ENCODE measurements around the gene IL19.
A peak's percentile ranks its signal among the peaks of the same experiment; 100 is the strongest.

Gene IL19

DNA sequence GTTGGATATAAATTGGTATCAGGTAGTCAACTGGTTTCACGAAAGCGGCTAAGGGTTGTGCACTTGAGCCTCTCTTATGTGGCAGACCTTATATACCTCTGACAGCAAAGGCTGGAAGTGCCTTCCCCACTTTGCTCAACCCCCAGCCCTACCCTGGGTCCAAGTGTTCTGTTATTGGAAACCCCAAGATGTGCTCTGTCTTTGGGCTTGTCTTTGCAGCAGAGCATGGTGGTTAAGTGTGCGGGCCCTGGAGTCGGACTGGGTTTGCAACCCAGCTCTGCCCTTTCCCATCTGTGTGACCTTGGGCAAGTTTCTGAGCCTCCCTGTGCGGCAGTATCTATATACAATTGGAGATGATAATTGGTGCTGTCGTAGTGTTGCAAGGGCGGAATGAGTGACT, 12.9 kb downstream of the IL19 start:
- no peak overlapping the region for H3K18ac ChIP-seq (ENCODE audit: low read depth in 1 of 2, low read length in 2 of 2)
- no peak overlapping the region for H3K27ac ChIP-seq (ENCODE audit: low read length, poor library complexity, severe bottlenecking)
- no peak overlapping the region for H2AFZ ChIP-seq (ENCODE audit: low read depth, low read length)
- H2BK12ac ChIP-seq (ENCODE audit: low read length in 2 of 2): peak overlapping the region in 1 of 2 experiments; percentile 28
- no peak overlapping the region for H4K91ac ChIP-seq (ENCODE audit: low read length)
- H3K9ac ChIP-seq (ENCODE audit: low read length): no peak overlapping the region
- no peak overlapping the region for H4K8ac ChIP-seq (ENCODE audit: low read length)
- no peak for DNase-seq
- no peak overlapping the region for H3K4me3 ChIP-seq (ENCODE audit: insufficient read depth in 1 of 2, low read depth in 1 of 2, low read length in 2 of 2)
- no peaks in the 10 kb centered on the region for H3K79me1 ChIP-seq (replicated peaks; ENCODE audit: low read length, poor library complexity, severe bottlenecking)
- H3K4ac ChIP-seq (ENCODE audit: low read depth in 1 of 2, low read length in 2 of 2): no peak overlapping the region
- 91% methylated on average over 5 of the region's 7 CpGs for WGBS
- no peaks in the 10 kb centered on the region for H3K4me1 ChIP-seq (ENCODE audit: control insufficient read depth, insufficient read depth, low read depth, low read length)
- no peak overlapping the region for H2BK5ac ChIP-seq (ENCODE audit: low read depth, low read length, poor library complexity, severe bottlenecking)
- no peaks in the 10 kb centered on the region for H3K9me3 ChIP-seq (ENCODE audit: control insufficient read depth, low read length)
- no peak overlapping the region for H2AK5ac ChIP-seq (ENCODE audit: low read length, severe bottlenecking)
- H3K14ac ChIP-seq (ENCODE audit: low read length in 2 of 2): no peak overlapping the region
- H2BK15ac ChIP-seq (ENCODE audit: low read depth, poor library complexity, severe bottlenecking): no peak overlapping the region
- no peaks in the 10 kb centered on the region for H3K36me3 ChIP-seq (ENCODE audit: control insufficient read depth in 1 of 2, insufficient read depth in 2 of 2, low read depth in 1 of 2, low read length in 2 of 2)
- no peak overlapping the region for H2BK120ac ChIP-seq (ENCODE audit: low read depth, low read length)
- no peak overlapping the region for H3K23ac ChIP-seq (ENCODE audit: low read length in 2 of 2)
- peaks cover 13 to 16% of the 10 kb centered on the region in 2 experiments for H3K27me3 ChIP-seq (ENCODE audit: control insufficient read depth in 1 of 2, insufficient read depth in 1 of 2, low read length in 2 of 2)
- H3K4me2 ChIP-seq (ENCODE audit: low read length, poor library complexity, severe bottlenecking): no peak overlapping the region

DNA sequence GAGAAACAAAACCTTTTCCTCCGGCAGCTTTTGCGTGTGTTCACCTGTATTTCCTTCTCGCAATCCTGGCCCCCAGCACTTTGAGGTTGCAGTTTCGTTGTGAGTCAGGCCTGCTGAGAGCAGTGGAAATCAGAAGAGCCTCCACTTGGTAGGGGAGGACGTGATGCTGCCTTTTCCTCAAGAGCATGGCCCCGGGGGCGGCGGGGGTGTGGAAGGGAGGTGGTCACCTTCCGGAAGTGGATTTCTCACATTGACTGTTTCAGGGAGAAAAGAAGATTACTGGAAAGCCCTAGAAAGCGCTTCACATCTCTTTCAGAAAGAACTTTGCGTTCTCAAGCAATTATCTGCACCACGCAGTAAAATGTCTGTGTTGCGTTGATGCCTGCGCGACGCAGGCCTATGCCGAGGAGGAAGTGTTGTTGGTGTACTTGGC, 13.9 kb downstream of the IL19 start:
- no peak overlapping the region for H3K23ac ChIP-seq (ENCODE audit: low read length in 2 of 2)
- H2AK5ac ChIP-seq (ENCODE audit: low read length, severe bottlenecking): no peak overlapping the region
- no peak overlapping the region for H4K8ac ChIP-seq (ENCODE audit: low read length)
- no peak overlapping the region for H3K14ac ChIP-seq (ENCODE audit: low read length in 2 of 2)
- H2BK15ac ChIP-seq (ENCODE audit: low read depth, poor library complexity, severe bottlenecking): no peak overlapping the region
- no peak overlapping the region for H2BK12ac ChIP-seq (ENCODE audit: low read length in 2 of 2)
- H3K4ac ChIP-seq (ENCODE audit: low read depth in 1 of 2, low read length in 2 of 2): no peak overlapping the region
- no peak overlapping the region for H3K4me3 ChIP-seq (ENCODE audit: insufficient read depth in 1 of 2, low read depth in 1 of 2, low read length in 2 of 2)
- no peak overlapping the region for H3K18ac ChIP-seq (ENCODE audit: low read depth in 1 of 2, low read length in 2 of 2)
- no peak for DNase-seq
- no peak overlapping the region for H3K27ac ChIP-seq (ENCODE audit: low read length, poor library complexity, severe bottlenecking)
- no peak overlapping the region for H2AFZ ChIP-seq (ENCODE audit: low read depth, low read length)
- no peaks in the 10 kb centered on the region for H3K9me3 ChIP-seq (ENCODE audit: control insufficient read depth, low read length)
- H3K79me1 ChIP-seq (replicated peaks; ENCODE audit: low read length, poor library complexity, severe bottlenecking): no peaks in the 10 kb centered on the region
- H3K4me1 ChIP-seq (ENCODE audit: control insufficient read depth, insufficient read depth, low read depth, low read length): no peaks in the 10 kb centered on the region
- no peak overlapping the region for H3K4me2 ChIP-seq (ENCODE audit: low read length, poor library complexity, severe bottlenecking)
- no peak overlapping the region for H3K9ac ChIP-seq (ENCODE audit: low read length)
- 93% methylated on average over 17 of the region's 17 CpGs for WGBS
- H3K27me3 ChIP-seq (ENCODE audit: control insufficient read depth in 1 of 2, insufficient read depth in 1 of 2, low read length in 2 of 2): peaks cover 13 to 23% of the 10 kb centered on the region in 2 experiments
- no peak overlapping the region for H4K91ac ChIP-seq (ENCODE audit: low read length)
- H2BK5ac ChIP-seq (ENCODE audit: low read depth, low read length, poor library complexity, severe bottlenecking): no peak overlapping the region
- no peak overlapping the region for H2BK120ac ChIP-seq (ENCODE audit: low read depth, low read length)
- H3K36me3 ChIP-seq (ENCODE audit: control insufficient read depth in 1 of 2, insufficient read depth in 2 of 2, low read depth in 1 of 2, low read length in 2 of 2): no peaks in the 10 kb centered on the region

DNA sequence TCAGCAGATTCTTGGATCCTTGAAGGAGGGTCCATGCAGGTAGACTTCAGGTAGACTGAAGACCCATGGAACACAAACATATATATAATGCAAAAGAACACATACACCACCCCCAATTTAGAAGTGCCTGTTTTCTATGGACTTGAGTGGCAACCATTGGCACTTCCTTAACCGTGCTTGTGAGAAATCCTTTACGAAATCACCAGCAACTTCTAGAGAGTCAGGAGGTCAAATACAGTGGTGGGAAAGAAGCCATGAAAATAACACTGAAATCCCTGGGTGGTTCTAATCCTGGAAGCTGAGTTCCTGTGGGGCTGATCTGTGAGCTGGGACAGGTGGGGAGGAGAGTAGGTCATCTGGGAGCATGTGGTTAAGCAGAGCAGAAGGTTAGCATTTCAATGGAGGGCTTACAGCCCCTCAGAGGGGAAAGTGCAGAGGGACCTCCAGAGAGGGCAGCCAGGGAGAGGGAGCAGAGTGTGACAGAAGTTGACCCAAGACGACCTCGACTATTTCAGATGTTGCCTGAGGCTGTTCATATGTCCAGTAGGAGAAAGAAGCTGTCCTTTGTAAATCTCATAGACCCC, 14.7 kb downstream of the IL19 start:
- Histone ChIP-seq H3K4me3 (ENCODE audit: insufficient read depth in 1 of 2, low read depth in 1 of 2, low read length in 2 of 2) (no peak overlapping the region), H3K4ac (ENCODE audit: low read depth in 1 of 2, low read length in 2 of 2) (no peak overlapping the region), H4K91ac (ENCODE audit: low read length) (no peak overlapping the region), H2BK120ac (ENCODE audit: low read depth, low read length) (no peak overlapping the region), H3K4me1 (ENCODE audit: control insufficient read depth, insufficient read depth, low read depth, low read length) (no peaks in the 10 kb centered on the region), H2AK5ac (ENCODE audit: low read length, severe bottlenecking) (no peak overlapping the region), H3K9ac (ENCODE audit: low read length) (no peak overlapping the region), H2BK12ac (ENCODE audit: low read length in 2 of 2) (no peak overlapping the region), H4K8ac (ENCODE audit: low read length) (no peak overlapping the region), H3K27me3 (ENCODE audit: control insufficient read depth in 1 of 2, insufficient read depth in 1 of 2, low read length in 2 of 2) (peaks cover 13 to 23% of the 10 kb centered on the region in 2 experiments), H3K36me3 (ENCODE audit: control insufficient read depth in 1 of 2, insufficient read depth in 2 of 2, low read depth in 1 of 2, low read length in 2 of 2) (no peaks in the 10 kb centered on the region), H3K4me2 (ENCODE audit: low read length, poor library complexity, severe bottlenecking) (no peak overlapping the region), H3K23ac (ENCODE audit: low read length in 2 of 2) (no peak overlapping the region), H2AFZ (ENCODE audit: low read depth, low read length) (no peak overlapping the region), H3K14ac (ENCODE audit: low read length in 2 of 2) (no peak overlapping the region), H3K79me1 (replicated peaks; ENCODE audit: low read length, poor library complexity, severe bottlenecking) (no peaks in the 10 kb centered on the region), H3K9me3 (ENCODE audit: control insufficient read depth, low read length) (no peaks in the 10 kb centered on the region), H3K27ac (ENCODE audit: low read length, poor library complexity, severe bottlenecking) (no peak overlapping the region), H2BK5ac (ENCODE audit: low read depth, low read length, poor library complexity, severe bottlenecking) (no peak overlapping the region), H2BK15ac (ENCODE audit: low read depth, poor library complexity, severe bottlenecking) (no peak overlapping the region), H3K18ac (ENCODE audit: low read depth in 1 of 2, low read length in 2 of 2) (no peak overlapping the region)
- WGBS: 79% methylated on average over 4 of the region's 4 CpGs
- DNase-seq: no peak

DNA sequence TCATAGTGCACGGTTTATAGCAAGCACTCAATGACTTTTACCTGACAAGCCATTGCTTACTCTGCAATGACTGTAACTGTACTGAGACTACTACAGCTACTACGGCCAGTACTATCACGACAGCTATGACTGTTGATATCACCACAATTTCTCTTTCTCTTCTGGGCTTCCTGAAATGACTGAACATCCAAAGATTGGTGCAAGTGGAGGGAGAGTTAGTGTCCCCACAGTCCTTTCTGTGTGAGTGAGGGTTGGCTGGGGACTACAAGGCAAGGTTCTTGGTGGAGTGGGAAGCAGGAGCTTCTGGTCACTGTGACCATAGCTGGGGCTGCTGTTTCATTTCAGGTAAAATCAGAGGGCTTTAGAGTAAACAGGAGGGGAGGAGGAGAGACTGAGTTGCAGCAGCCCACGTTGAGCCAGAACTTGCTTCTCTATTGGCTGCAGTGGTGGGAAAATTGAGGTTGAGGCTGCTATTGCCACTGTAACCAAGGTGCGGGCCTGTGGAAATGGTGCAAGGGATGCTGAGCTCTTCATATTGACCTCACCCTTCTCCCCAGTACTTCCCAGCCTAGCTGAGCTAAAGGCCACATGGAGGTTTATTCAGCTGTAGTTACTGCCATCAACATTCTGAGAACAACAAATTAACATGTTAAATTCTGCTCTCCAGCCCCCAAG, 15.8 kb downstream of the IL19 start:
- no peak overlapping the region for H3K4ac ChIP-seq (ENCODE audit: low read depth in 1 of 2, low read length in 2 of 2)
- H3K18ac ChIP-seq (ENCODE audit: low read depth in 1 of 2, low read length in 2 of 2): no peak overlapping the region
- H2BK120ac ChIP-seq (ENCODE audit: low read depth, low read length): no peak overlapping the region
- H2BK5ac ChIP-seq (ENCODE audit: low read depth, low read length, poor library complexity, severe bottlenecking): no peak overlapping the region
- H3K4me1 ChIP-seq (ENCODE audit: control insufficient read depth, insufficient read depth, low read depth, low read length): no peaks in the 10 kb centered on the region
- 88% methylated on average over 5 of the region's 5 CpGs for WGBS
- H3K9ac ChIP-seq (ENCODE audit: low read length): no peak overlapping the region
- H3K23ac ChIP-seq (ENCODE audit: low read length in 2 of 2): no peak overlapping the region
- no peaks in the 10 kb centered on the region for H3K36me3 ChIP-seq (ENCODE audit: control insufficient read depth in 1 of 2, insufficient read depth in 2 of 2, low read depth in 1 of 2, low read length in 2 of 2)
- no peak overlapping the region for H3K4me2 ChIP-seq (ENCODE audit: low read length, poor library complexity, severe bottlenecking)
- no peak for DNase-seq
- no peak overlapping the region for H2AK5ac ChIP-seq (ENCODE audit: low read length, severe bottlenecking)
- no peaks in the 10 kb centered on the region for H3K9me3 ChIP-seq (ENCODE audit: control insufficient read depth, low read length)
- H3K27me3 ChIP-seq (ENCODE audit: control insufficient read depth in 1 of 2, insufficient read depth in 1 of 2, low read length in 2 of 2): peaks cover 13 to 23% of the 10 kb centered on the region in 2 experiments
- no peak overlapping the region for H2BK12ac ChIP-seq (ENCODE audit: low read length in 2 of 2)
- H4K8ac ChIP-seq (ENCODE audit: low read length): no peak overlapping the region
- H2BK15ac ChIP-seq (ENCODE audit: low read depth, poor library complexity, severe bottlenecking): no peak overlapping the region
- no peak overlapping the region for H4K91ac ChIP-seq (ENCODE audit: low read length)
- no peaks in the 10 kb centered on the region for H3K79me1 ChIP-seq (replicated peaks; ENCODE audit: low read length, poor library complexity, severe bottlenecking)
- H3K27ac ChIP-seq (ENCODE audit: low read length, poor library complexity, severe bottlenecking): no peak overlapping the region
- no peak overlapping the region for H3K14ac ChIP-seq (ENCODE audit: low read length in 2 of 2)
- H3K4me3 ChIP-seq (ENCODE audit: insufficient read depth in 1 of 2, low read depth in 1 of 2, low read length in 2 of 2): no peak overlapping the region
- H2AFZ ChIP-seq (ENCODE audit: low read depth, low read length): no peak overlapping the region
